ENCODE results near the gene EVC.

EVC gene

GRCh38 chr4:5712931-5713330 is 1.9 kb downstream of the EVC start:
- peaks cover 3 to 11% (median 6%) of the 10 kb centered on the region in 5 donors for H3K9me3 ChIP-seq (ENCODE audit: control insufficient read depth in 5 of 5, low read length in 5 of 5)
- H3K27me3 ChIP-seq (ENCODE audit: control insufficient read depth in 5 of 5, insufficient read depth in 4 of 5, low read length in 5 of 5): peaks cover 0 to 6% (median 0%) of the 10 kb centered on the region in 5 donors

GRCh38 chr4:5713861-5714260 is 2.9 kb downstream of the EVC start:
- Histone ChIP-seq H3K9me3 (ENCODE audit: control insufficient read depth in 5 of 5, low read length in 5 of 5) (peaks cover 3 to 11% (median 6%) of the 10 kb centered on the region in 5 donors), H3K27ac (ENCODE audit: low read depth, low read length) (no peak overlapping the region), H3K4me1 (ENCODE audit: control insufficient read depth in 5 of 5, insufficient read depth in 5 of 5, low read length in 5 of 5) (peaks cover 4 to 26% (median 23%) of the 10 kb centered on the region in 5 donors), H3K36me3 (ENCODE audit: control insufficient read depth in 5 of 5, insufficient read depth in 5 of 5, low read length in 5 of 5) (no peaks in the 10 kb centered on the region), H3K27me3 (ENCODE audit: control insufficient read depth in 5 of 5, insufficient read depth in 4 of 5, low read length in 5 of 5) (peaks cover 0 to 2% (median 0%) of the 10 kb centered on the region in 5 donors), H3K9ac (ENCODE audit: low read length in 5 of 5) (no peak overlapping the region), H3K4me3 (ENCODE audit: low read depth in 1 of 5, low read length in 5 of 5) (no peak overlapping the region)

More at GRCh38 chr4:5712931-5713330, 1.9 kb downstream of the EVC start:
- H3K4me1 ChIP-seq (ENCODE audit: control insufficient read depth in 5 of 5, insufficient read depth in 5 of 5, low read length in 5 of 5): peaks cover 4 to 36% (median 31%) of the 10 kb centered on the region in 5 donors
- H3K9ac ChIP-seq (ENCODE audit: low read length in 5 of 5): no peak overlapping the region
- H3K4me3 ChIP-seq (ENCODE audit: low read depth in 1 of 5, low read length in 5 of 5): no peak overlapping the region
- H3K36me3 ChIP-seq (ENCODE audit: control insufficient read depth in 5 of 5, insufficient read depth in 5 of 5, low read length in 5 of 5): no peaks in the 10 kb centered on the region
- no peak overlapping the region for H3K27ac ChIP-seq (ENCODE audit: low read depth, low read length)

- H3K27ac ChIP-seq (ENCODE audit: low read depth, low read length): no peak overlapping the region
- peaks cover 4 to 20% (median 16%) of the 10 kb centered on the region in 5 donors for H3K4me1 ChIP-seq (ENCODE audit: control insufficient read depth in 5 of 5, insufficient read depth in 5 of 5, low read length in 5 of 5)
- no peak overlapping the region for H3K4me3 ChIP-seq (ENCODE audit: low read depth in 1 of 5, low read length in 5 of 5)
- peaks cover 3 to 11% (median 6%) of the 10 kb centered on the region in 5 donors for H3K9me3 ChIP-seq (ENCODE audit: control insufficient read depth in 5 of 5, low read length in 5 of 5)
- H3K27me3 ChIP-seq (ENCODE audit: control insufficient read depth in 5 of 5, insufficient read depth in 4 of 5, low read length in 5 of 5): peaks cover 0 to 2% (median 0%) of the 10 kb centered on the region in 5 donors
- H3K36me3 ChIP-seq (ENCODE audit: control insufficient read depth in 5 of 5, insufficient read depth in 5 of 5, low read length in 5 of 5): peaks cover 0 to 8% (median 3%) of the 10 kb centered on the region in 5 donors
- H3K9ac ChIP-seq (ENCODE audit: low read length in 5 of 5): no peak overlapping the region
These were observed 4.4 kb downstream of the EVC start for GRCh38 chr4:5715357-5715756.

GRCh38 chr4:5716391-5716790 is 5.4 kb downstream of the EVC start:
- peaks cover 3 to 11% (median 6%) of the 10 kb centered on the region in 5 donors for H3K9me3 ChIP-seq (ENCODE audit: control insufficient read depth in 5 of 5, low read length in 5 of 5)
- peaks cover 0 to 12% (median 11%) of the 10 kb centered on the region in 5 donors for H3K36me3 ChIP-seq (ENCODE audit: control insufficient read depth in 5 of 5, insufficient read depth in 5 of 5, low read length in 5 of 5)
- no peak overlapping the region for H3K4me3 ChIP-seq (ENCODE audit: low read depth in 1 of 5, low read length in 5 of 5)
- H3K4me1 ChIP-seq (ENCODE audit: control insufficient read depth in 5 of 5, insufficient read depth in 5 of 5, low read length in 5 of 5): peaks cover 4 to 12% (median 9%) of the 10 kb centered on the region in 5 donors
- H3K9ac ChIP-seq (ENCODE audit: low read length in 5 of 5): no peak overlapping the region
- H3K27me3 ChIP-seq (ENCODE audit: control insufficient read depth in 5 of 5, insufficient read depth in 4 of 5, low read length in 5 of 5): peaks cover 0 to 2% (median 0%) of the 10 kb centered on the region in 5 donors
- H3K27ac ChIP-seq (ENCODE audit: low read depth, low read length): no peak overlapping the region

GRCh38 chr4:5717449-5718158 is 6.6 kb downstream of the EVC start:
- Histone ChIP-seq H3K9ac (ENCODE audit: low read length in 5 of 5) (no peak overlapping the region), H3K4me1 (ENCODE audit: control insufficient read depth in 5 of 5, insufficient read depth in 5 of 5, low read length in 5 of 5) (peaks cover 0 to under 1% (median 0%) of the 10 kb centered on the region in 5 donors), H3K36me3 (ENCODE audit: control insufficient read depth in 5 of 5, insufficient read depth in 5 of 5, low read length in 5 of 5) (peaks cover 0 to 15% (median 12%) of the 10 kb centered on the region in 5 donors), H3K27ac (ENCODE audit: low read depth, low read length) (no peak overlapping the region), H3K27me3 (ENCODE audit: control insufficient read depth in 5 of 5, insufficient read depth in 4 of 5, low read length in 5 of 5) (no peaks in the 10 kb centered on the region), H3K4me3 (ENCODE audit: low read depth in 1 of 5, low read length in 5 of 5) (no peak overlapping the region), H3K9me3 (ENCODE audit: control insufficient read depth in 5 of 5, low read length in 5 of 5) (peaks cover 3 to 11% (median 6%) of the 10 kb centered on the region in 5 donors)

- Histone ChIP-seq H3K9ac (ENCODE audit: low read length in 5 of 5) (no peak overlapping the region), H3K27ac (ENCODE audit: low read depth, low read length) (no peak overlapping the region), H3K9me3 (ENCODE audit: control insufficient read depth in 5 of 5, low read length in 5 of 5) (peaks cover 3 to 11% (median 6%) of the 10 kb centered on the region in 5 donors), H3K4me1 (ENCODE audit: control insufficient read depth in 5 of 5, insufficient read depth in 5 of 5, low read length in 5 of 5) (no peaks in the 10 kb centered on the region), H3K27me3 (ENCODE audit: control insufficient read depth in 5 of 5, insufficient read depth in 4 of 5, low read length in 5 of 5) (no peaks in the 10 kb centered on the region), H3K36me3 (ENCODE audit: control insufficient read depth in 5 of 5, insufficient read depth in 5 of 5, low read length in 5 of 5) (peaks cover 0 to 15% (median 12%) of the 10 kb centered on the region in 5 donors), H3K4me3 (ENCODE audit: low read depth in 1 of 5, low read length in 5 of 5) (no peak overlapping the region)
These were observed 7.4 kb downstream of the EVC start for GRCh38 chr4:5718411-5718810.

- H3K27me3 ChIP-seq (ENCODE audit: control insufficient read depth in 5 of 5, insufficient read depth in 4 of 5, low read length in 5 of 5): no peaks in the 10 kb centered on the region
- H3K9ac ChIP-seq (ENCODE audit: low read length in 5 of 5): no peak overlapping the region
- H3K27ac ChIP-seq (ENCODE audit: low read depth, low read length): no peak overlapping the region
- peaks cover 0 to 23% (median 17%) of the 10 kb centered on the region in 5 donors for H3K36me3 ChIP-seq (ENCODE audit: control insufficient read depth in 5 of 5, insufficient read depth in 5 of 5, low read length in 5 of 5)
- H3K9me3 ChIP-seq (ENCODE audit: control insufficient read depth in 5 of 5, low read length in 5 of 5): peaks cover under 1 to 8% (median 6%) of the 10 kb centered on the region in 5 donors
- H3K4me1 ChIP-seq (ENCODE audit: control insufficient read depth in 5 of 5, insufficient read depth in 5 of 5, low read length in 5 of 5): no peaks in the 10 kb centered on the region
- no peak overlapping the region for H3K4me3 ChIP-seq (ENCODE audit: low read depth in 1 of 5, low read length in 5 of 5)
These were observed 8.5 kb downstream of the EVC start for GRCh38 chr4:5719350-5720055.

- Histone ChIP-seq H3K9ac (ENCODE audit: low read length in 5 of 5) (no peak overlapping the region), H3K36me3 (ENCODE audit: control insufficient read depth in 5 of 5, insufficient read depth in 5 of 5, low read length in 5 of 5) (peaks cover 0 to 24% (median 17%) of the 10 kb centered on the region in 5 donors), H3K4me1 (ENCODE audit: control insufficient read depth in 5 of 5, insufficient read depth in 5 of 5, low read length in 5 of 5) (no peaks in the 10 kb centered on the region), H3K4me3 (ENCODE audit: low read depth in 1 of 5, low read length in 5 of 5) (no peak overlapping the region), H3K9me3 (ENCODE audit: control insufficient read depth in 5 of 5, low read length in 5 of 5) (peaks cover 0 to 2% (median 2%) of the 10 kb centered on the region in 5 donors), H3K27ac (ENCODE audit: low read depth, low read length) (no peak overlapping the region), H3K27me3 (ENCODE audit: control insufficient read depth in 5 of 5, insufficient read depth in 4 of 5, low read length in 5 of 5) (no peaks in the 10 kb centered on the region)
These were observed 9.3 kb downstream of the EVC start for GRCh38 chr4:5720157-5720850.

GRCh38 chr4:5720980-5721379 is 10.0 kb downstream of the EVC start:
- H3K27ac ChIP-seq (ENCODE audit: low read depth, low read length): no peak overlapping the region
- no peaks in the 10 kb centered on the region for H3K9me3 ChIP-seq (ENCODE audit: control insufficient read depth in 5 of 5, low read length in 5 of 5)
- H3K9ac ChIP-seq (ENCODE audit: low read length in 5 of 5): no peak overlapping the region
- H3K27me3 ChIP-seq (ENCODE audit: control insufficient read depth in 5 of 5, insufficient read depth in 4 of 5, low read length in 5 of 5): no peaks in the 10 kb centered on the region
- H3K36me3 ChIP-seq (ENCODE audit: control insufficient read depth in 5 of 5, insufficient read depth in 5 of 5, low read length in 5 of 5): peaks cover 0 to 26% (median 19%) of the 10 kb centered on the region in 5 donors
- no peaks in the 10 kb centered on the region for H3K4me1 ChIP-seq (ENCODE audit: control insufficient read depth in 5 of 5, insufficient read depth in 5 of 5, low read length in 5 of 5)
- H3K4me3 ChIP-seq (ENCODE audit: low read depth in 1 of 5, low read length in 5 of 5): no peak overlapping the region

All from subcutaneous abdominal adipose tissue (tissue), 5 donors.